ENCODE data around the gene DLL4.

DLL4 gene

GRCh38 chr15:40906991-40907802 lies 21.9 kb upstream of the DLL4 start:
- DNase-seq, result peak; percentile 41

- DNase-seq, result no peak
These were observed 21.0 kb upstream of the DLL4 start for GRCh38 chr15:40908095-40908494.

- DNase-seq, result no peak
These were observed 19.2 kb upstream of the DLL4 start for GRCh38 chr15:40909662-40910630.

- DNase-seq, result no peak
These were observed 18.0 kb upstream of the DLL4 start for GRCh38 chr15:40911141-40911540.

- DNase-seq, result no peak
These were observed 17.4 kb upstream of the DLL4 start for GRCh38 chr15:40911693-40912092.

GRCh38 chr15:40912478-40912877 lies 16.7 kb upstream of the DLL4 start:
- no peak for DNase-seq

- DNase-seq, result no peak
These were observed 15.1 kb upstream of the DLL4 start for GRCh38 chr15:40914013-40914412.

GRCh38 chr15:40914486-40914885 lies 14.7 kb upstream of the DLL4 start:
- DNase-seq, result no peak

- DNase-seq, result no peak
These were observed 14.0 kb upstream of the DLL4 start for GRCh38 chr15:40915116-40915661.

GRCh38 chr15:40915679-40916078 lies 13.5 kb upstream of the DLL4 start:
- no peak for DNase-seq

- no peak for DNase-seq
These were observed 11.6 kb upstream of the DLL4 start for GRCh38 chr15:40917585-40917984.

GRCh38 chr15:40918146-40918798 lies 10.9 kb upstream of the DLL4 start:
- no peak for DNase-seq

- DNase-seq, result no peak
These were observed 10.2 kb upstream of the DLL4 start for GRCh38 chr15:40918799-40919392.

- no peak for DNase-seq
These were observed 7.1 kb upstream of the DLL4 start for GRCh38 chr15:40921949-40922607.

- no peak for DNase-seq
These were observed 6.5 kb upstream of the DLL4 start for GRCh38 chr15:40922608-40923005.

- no peak for DNase-seq
These were observed 5.6 kb upstream of the DLL4 start for GRCh38 chr15:40923551-40923950.

GRCh38 chr15:40925495-40925862 lies 3.7 kb upstream of the DLL4 start:
- DNase-seq, result no peak

GRCh38 chr15:40925863-40926658 lies 3.1 kb upstream of the DLL4 start:
- no peak for DNase-seq

- no peak for DNase-seq
These were observed 2.3 kb upstream of the DLL4 start for GRCh38 chr15:40926659-40927494.

- DNase-seq, result no peak
These were observed 1.7 kb upstream of the DLL4 start for GRCh38 chr15:40927495-40927872.
